GM19455 (cell line): ENCODE measurements around the gene C4orf54.

Experiments used
- ATAC-seq: cut with Tn5 transposase; IDR thresholded peaks from one replicate; pipeline ENCODE4 v1.9.1; 2021; ENCODE audit not compliant: unreplicated experiment

C4orf54 gene

GRCh38 chr4:99625369-99625768 lies 32.3 kb downstream of the C4orf54 start:
- no peak for ATAC-seq

- no peak for ATAC-seq
These were observed 33.4 kb downstream of the C4orf54 start for GRCh38 chr4:99624141-99624719.

- no peak for ATAC-seq
These were observed 35.3 kb downstream of the C4orf54 start for GRCh38 chr4:99622341-99622740.

GRCh38 chr4:99617374-99617773 lies 40.3 kb downstream of the C4orf54 start:
- no peak for ATAC-seq

- ATAC-seq = no peak
These were observed 42.3 kb downstream of the C4orf54 start for GRCh38 chr4:99615170-99615820.

GRCh38 chr4:99614491-99614890 lies 43.1 kb downstream of the C4orf54 start:
- no peak for ATAC-seq

GRCh38 chr4:99612704-99613103 lies 44.9 kb downstream of the C4orf54 start:
- ATAC-seq = no peak

GRCh38 chr4:99612281-99612680 lies 45.3 kb downstream of the C4orf54 start:
- no peak for ATAC-seq

- ATAC-seq = no peak
These were observed 46.9 kb downstream of the C4orf54 start for GRCh38 chr4:99610605-99611175.

GRCh38 chr4:99608417-99608816 lies 49.2 kb downstream of the C4orf54 start:
- no peak for ATAC-seq
